NCI-H1417 (cell line): Measurements from ENCODE around the gene KCNJ4.

Source experiments
- DNase-seq, 3 experiments: peaks; one replicate each; lab custom pipeline; 2025; lab: John Stamatoyannopoulos, UW

The KCNJ4 gene

GRCh38 chr22:38455076-38455529 is at the start of gene KCNJ4:
TSS of gene KCNJ4 (minus strand) at chr22:38455199. CDS start at chr22:38428132, 27,067 bp downstream.
- DNase-seq = no peak

- no peak for DNase-seq
These were observed 48.0 kb upstream of the KCNJ4 start for GRCh38 chr22:38503021-38503420.

GRCh38 chr22:38501797-38502672 is 47.0 kb upstream of the KCNJ4 start:
- no peak for DNase-seq

GRCh38 chr22:38497869-38498268 is 42.9 kb upstream of the KCNJ4 start:
- no peak for DNase-seq

GRCh38 chr22:38494939-38495338 is 39.9 kb upstream of the KCNJ4 start:
- DNase-seq = no peak

- no peak for DNase-seq
These were observed 39.5 kb upstream of the KCNJ4 start for GRCh38 chr22:38494498-38494897.

GRCh38 chr22:38491707-38492348 is 36.8 kb upstream of the KCNJ4 start:
- DNase-seq = no peak

- no peak for DNase-seq
These were observed 35.9 kb upstream of the KCNJ4 start for GRCh38 chr22:38490915-38491314.

GRCh38 chr22:38490475-38490874 is 35.5 kb upstream of the KCNJ4 start:
- DNase-seq = no peak

GRCh38 chr22:38489561-38490145 is 34.7 kb upstream of the KCNJ4 start:
- DNase-seq = no peak

- DNase-seq = no peak
These were observed 34.1 kb upstream of the KCNJ4 start for GRCh38 chr22:38489142-38489541.

- DNase-seq = no peak
These were observed 32.9 kb upstream of the KCNJ4 start for GRCh38 chr22:38487946-38488345.

GRCh38 chr22:38485783-38486182 is 30.8 kb upstream of the KCNJ4 start:
- DNase-seq = no peak

GRCh38 chr22:38484244-38484643 is 29.2 kb upstream of the KCNJ4 start:
- DNase-seq = no peak

GRCh38 chr22:38482662-38483308 is 27.8 kb upstream of the KCNJ4 start:
- DNase-seq = no peak

- DNase-seq = no peak
These were observed 26.9 kb upstream of the KCNJ4 start for GRCh38 chr22:38481871-38482332.

- DNase-seq = no peak
These were observed 26.3 kb upstream of the KCNJ4 start for GRCh38 chr22:38481162-38481870.

GRCh38 chr22:38479096-38479837 is 24.3 kb upstream of the KCNJ4 start:
- no peak for DNase-seq

GRCh38 chr22:38477585-38477984 is 22.6 kb upstream of the KCNJ4 start:
- no peak for DNase-seq

GRCh38 chr22:38474003-38474607 is 19.1 kb upstream of the KCNJ4 start:
- no peak for DNase-seq
